ENCODE measurements around the gene SEC61B.

DNA sequence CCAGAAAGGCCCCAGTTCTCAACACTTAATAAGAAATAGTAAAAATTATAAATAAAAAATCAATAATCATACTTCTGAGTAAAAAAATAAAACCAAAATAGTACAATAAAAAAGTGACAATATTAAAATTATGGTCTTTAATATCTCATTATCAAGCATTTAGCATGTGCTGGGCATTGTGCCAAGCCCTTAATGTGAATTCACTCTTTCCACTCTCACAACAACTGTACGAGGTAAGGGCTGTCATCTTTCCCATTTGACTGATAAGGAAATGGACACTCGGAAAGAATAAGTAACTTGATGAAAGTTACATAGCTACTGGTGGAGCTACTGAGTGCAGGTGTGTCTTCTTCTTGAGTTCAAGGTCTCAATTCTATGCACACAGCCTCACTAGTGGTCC, 43.6 kb downstream of the SEC61B start:
- TF ChIP-seq, protein P1, sequence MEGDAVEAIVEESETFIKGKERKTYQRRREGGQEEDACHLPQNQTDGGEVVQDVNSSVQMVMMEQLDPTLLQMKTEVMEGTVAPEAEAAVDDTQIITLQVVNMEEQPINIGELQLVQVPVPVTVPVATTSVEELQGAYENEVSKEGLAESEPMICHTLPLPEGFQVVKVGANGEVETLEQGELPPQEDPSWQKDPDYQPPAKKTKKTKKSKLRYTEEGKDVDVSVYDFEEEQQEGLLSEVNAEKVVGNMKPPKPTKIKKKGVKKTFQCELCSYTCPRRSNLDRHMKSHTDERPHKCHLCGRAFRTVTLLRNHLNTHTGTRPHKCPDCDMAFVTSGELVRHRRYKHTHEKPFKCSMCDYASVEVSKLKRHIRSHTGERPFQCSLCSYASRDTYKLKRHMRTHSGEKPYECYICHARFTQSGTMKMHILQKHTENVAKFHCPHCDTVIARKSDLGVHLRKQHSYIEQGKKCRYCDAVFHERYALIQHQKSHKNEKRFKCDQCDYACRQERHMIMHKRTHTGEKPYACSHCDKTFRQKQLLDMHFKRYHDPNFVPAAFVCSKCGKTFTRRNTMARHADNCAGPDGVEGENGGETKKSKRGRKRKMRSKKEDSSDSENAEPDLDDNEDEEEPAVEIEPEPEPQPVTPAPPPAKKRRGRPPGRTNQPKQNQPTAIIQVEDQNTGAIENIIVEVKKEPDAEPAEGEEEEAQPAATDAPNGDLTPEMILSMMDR (conservative IDR thresholded peaks at IDR 0.05; ENCODE audit: low read depth in 2 of 2) = no peak
- TF ChIP-seq POLR2AphosphoS5 (IDR thresholded peaks at IDR 0.05; ENCODE audit: low read depth) = no peak
- no peak for TF ChIP-seq JUNB (IDR thresholded peaks at IDR 0.05; ENCODE audit: unreplicated experiment)
- TF ChIP-seq, protein P2, sequence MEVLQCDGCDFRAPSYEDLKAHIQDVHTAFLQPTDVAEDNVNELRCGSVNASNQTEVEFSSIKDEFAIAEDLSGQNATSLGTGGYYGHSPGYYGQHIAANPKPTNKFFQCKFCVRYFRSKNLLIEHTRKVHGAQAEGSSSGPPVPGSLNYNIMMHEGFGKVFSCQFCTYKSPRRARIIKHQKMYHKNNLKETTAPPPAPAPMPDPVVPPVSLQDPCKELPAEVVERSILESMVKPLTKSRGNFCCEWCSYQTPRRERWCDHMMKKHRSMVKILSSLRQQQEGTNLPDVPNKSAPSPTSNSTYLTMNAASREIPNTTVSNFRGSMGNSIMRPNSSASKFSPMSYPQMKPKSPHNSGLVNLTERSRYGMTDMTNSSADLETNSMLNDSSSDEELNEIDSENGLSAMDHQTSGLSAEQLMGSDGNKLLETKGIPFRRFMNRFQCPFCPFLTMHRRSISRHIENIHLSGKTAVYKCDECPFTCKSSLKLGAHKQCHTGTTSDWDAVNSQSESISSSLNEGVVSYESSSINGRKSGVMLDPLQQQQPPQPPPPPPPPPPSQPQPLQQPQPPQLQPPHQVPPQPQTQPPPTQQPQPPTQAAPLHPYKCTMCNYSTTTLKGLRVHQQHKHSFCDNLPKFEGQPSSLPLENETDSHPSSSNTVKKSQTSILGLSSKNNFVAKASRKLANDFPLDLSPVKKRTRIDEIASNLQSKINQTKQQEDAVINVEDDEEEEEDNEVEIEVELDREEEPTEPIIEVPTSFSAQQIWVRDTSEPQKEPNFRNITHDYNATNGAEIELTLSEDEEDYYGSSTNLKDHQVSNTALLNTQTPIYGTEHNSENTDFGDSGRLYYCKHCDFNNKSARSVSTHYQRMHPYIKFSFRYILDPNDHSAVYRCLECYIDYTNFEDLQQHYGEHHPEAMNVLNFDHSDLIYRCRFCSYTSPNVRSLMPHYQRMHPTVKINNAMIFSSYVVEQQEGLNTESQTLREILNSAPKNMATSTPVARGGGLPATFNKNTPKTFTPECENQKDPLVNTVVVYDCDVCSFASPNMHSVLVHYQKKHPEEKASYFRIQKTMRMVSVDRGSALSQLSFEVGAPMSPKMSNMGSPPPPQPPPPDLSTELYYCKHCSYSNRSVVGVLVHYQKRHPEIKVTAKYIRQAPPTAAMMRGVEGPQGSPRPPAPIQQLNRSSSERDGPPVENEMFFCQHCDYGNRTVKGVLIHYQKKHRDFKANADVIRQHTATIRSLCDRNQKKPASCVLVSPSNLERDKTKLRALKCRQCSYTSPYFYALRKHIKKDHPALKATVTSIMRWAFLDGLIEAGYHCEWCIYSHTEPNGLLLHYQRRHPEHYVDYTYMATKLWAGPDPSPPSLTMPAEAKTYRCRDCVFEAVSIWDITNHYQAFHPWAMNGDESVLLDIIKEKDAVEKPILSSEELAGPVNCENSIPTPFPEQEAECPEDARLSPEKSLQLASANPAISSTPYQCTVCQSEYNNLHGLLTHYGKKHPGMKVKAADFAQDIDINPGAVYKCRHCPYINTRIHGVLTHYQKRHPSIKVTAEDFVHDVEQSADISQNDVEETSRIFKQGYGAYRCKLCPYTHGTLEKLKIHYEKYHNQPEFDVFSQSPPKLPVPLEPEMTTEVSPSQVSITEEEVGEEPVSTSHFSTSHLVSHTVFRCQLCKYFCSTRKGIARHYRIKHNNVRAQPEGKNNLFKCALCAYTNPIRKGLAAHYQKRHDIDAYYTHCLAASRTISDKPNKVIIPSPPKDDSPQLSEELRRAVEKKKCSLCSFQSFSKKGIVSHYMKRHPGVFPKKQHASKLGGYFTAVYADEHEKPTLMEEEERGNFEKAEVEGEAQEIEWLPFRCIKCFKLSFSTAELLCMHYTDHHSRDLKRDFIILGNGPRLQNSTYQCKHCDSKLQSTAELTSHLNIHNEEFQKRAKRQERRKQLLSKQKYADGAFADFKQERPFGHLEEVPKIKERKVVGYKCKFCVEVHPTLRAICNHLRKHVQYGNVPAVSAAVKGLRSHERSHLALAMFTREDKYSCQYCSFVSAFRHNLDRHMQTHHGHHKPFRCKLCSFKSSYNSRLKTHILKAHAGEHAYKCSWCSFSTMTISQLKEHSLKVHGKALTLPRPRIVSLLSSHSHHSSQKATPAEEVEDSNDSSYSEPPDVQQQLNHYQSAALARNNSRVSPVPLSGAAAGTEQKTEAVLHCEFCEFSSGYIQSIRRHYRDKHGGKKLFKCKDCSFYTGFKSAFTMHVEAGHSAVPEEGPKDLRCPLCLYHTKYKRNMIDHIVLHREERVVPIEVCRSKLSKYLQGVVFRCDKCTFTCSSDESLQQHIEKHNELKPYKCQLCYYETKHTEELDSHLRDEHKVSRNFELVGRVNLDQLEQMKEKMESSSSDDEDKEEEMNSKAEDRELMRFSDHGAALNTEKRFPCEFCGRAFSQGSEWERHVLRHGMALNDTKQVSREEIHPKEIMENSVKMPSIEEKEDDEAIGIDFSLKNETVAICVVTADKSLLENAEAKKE (CRISPR knock-in tag; IDR thresholded peaks at IDR 0.05) = no peak
- TF ChIP-seq EZH2 (IDR thresholded peaks at IDR 0.05; ENCODE audit: low read depth, unreplicated experiment) = no peak
